Upper lobe of left lung (tissue), 4 donors: ENCODE measurements around the gene CDH20.

Source experiments
- POLR2A ChIP-seq, 4 donors: fragments of 450-650 bp; IDR thresholded peaks; one replicate each; pipeline ENCODE4 v1.5.1; 2016 to 2017; ENCODE audit warnings: antibody characterized with exemption in 4 of 4, mild to moderate bottlenecking in 2 of 4
- TF ChIP-seq, protein P1 (sequence below), 6 experiments: fragments of 450-650 bp in 4 of 6; fragments of 200-600 bp in 2 of 6; sonication (generic) in 2 of 6; IDR thresholded peaks; one replicate each; pipeline ENCODE4 v1.5.1; 2016 to 2019; ENCODE audit warnings: antibody characterized with exemption in 6 of 6

DNA sequence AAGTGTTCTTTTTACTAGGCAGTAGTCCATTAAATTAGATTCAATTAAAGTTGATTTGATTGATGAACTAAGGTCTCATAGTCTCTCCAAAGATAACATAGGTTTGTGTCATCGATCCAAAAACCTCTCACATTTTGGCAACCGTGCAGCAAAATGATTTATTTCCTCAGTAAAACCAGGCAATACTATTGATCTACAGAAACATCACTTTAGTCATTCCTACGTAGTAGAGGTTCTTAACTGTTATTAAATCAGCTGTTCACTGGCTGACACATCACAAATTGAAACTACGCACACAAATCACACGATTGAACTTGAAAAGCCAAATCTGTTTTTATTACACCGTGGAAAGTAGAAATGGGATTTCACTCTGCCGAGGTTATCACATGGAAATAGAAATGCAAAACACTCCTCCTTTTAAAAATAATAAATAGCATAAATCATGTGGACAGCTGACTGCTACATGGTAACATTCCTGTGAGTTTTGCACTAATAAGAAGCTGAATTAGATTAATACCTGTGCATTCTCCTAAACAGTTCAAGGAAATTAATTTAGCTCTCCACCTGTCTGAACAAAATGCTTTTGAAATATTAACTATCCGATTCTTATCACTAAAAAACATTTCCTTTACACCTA is 262.5 kb downstream of the CDH20 start:
- TF ChIP-seq, protein P1, sequence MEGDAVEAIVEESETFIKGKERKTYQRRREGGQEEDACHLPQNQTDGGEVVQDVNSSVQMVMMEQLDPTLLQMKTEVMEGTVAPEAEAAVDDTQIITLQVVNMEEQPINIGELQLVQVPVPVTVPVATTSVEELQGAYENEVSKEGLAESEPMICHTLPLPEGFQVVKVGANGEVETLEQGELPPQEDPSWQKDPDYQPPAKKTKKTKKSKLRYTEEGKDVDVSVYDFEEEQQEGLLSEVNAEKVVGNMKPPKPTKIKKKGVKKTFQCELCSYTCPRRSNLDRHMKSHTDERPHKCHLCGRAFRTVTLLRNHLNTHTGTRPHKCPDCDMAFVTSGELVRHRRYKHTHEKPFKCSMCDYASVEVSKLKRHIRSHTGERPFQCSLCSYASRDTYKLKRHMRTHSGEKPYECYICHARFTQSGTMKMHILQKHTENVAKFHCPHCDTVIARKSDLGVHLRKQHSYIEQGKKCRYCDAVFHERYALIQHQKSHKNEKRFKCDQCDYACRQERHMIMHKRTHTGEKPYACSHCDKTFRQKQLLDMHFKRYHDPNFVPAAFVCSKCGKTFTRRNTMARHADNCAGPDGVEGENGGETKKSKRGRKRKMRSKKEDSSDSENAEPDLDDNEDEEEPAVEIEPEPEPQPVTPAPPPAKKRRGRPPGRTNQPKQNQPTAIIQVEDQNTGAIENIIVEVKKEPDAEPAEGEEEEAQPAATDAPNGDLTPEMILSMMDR (IDR thresholded peaks at IDR 0.05) = no peak
- TF ChIP-seq POLR2A (IDR thresholded peaks at IDR 0.05) = no peak
